Measurements from ENCODE around the gene GSTA1.
"Not testable (repeated sequence)": the region's sequence is repeated elsewhere in the genome, so short reads cannot be mapped to it uniquely, and the experiment has no call there.

Gene GSTA1

GRCh38 chr6:52757651-52758338, 45.8 kb downstream of the GSTA1 start:
- not testable (repeated sequence) for DNase-seq (ENCODE audit: low spot score)

DNA sequence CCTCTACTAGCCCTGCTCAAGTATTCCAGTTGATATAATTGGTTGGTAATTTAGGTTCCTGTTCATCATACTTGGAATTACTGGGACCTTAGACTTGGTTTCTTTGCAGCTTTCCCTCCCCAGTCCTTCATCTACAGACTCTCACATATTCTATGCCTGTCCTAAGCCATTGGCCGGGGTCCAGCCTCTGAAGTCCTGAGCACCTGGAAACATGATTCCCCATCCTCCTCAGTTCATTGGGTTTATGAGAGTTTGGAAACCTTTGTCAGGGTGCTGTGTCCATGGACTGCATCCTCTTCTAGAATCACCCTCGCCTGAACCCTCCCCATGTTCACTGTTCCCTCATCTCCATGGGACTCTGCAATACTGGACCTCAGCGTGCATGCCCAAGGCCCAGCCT, 49.2 kb downstream of the GSTA1 start:
- DNase-seq (ENCODE audit: low spot score): no peak

DNA sequence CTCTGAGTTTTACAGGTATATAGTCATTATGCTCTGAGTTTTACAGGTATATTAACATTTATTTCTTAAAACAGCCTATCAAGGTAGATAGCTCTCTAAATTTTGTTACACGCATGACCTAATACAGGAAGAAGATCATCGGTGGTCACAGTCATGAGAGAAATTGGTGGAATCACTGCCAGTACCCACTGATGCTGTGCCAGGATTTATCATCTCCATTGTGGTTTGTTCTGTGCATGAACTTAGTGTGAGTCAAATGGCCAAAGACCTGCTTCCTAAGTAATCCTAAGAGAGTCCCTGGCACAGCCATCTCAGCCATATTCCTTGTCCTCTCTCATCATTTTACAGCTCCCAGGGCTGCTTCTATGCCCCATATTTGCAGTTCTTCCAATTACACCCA, 50.5 kb downstream of the GSTA1 start:
- not testable (repeated sequence) for DNase-seq (ENCODE audit: low spot score)

DNA sequence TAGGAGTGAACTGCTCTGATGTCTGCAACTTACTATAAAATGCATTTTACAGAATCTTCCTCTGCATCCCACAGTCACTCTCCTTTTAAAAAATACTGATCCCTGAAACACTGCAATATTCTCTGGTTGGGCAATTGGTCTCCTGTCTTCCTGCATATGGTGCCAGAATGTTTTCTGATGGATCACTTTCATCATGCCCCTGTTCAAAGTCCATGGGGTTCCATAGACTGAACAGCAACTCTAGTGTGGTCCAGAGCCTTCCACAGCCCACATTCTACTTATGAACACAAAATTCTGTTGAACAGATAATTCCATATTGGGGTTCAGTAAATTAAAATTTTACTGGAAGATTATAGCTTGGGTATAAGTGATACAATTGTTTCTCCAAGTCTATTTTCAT, 51.3 kb downstream of the GSTA1 start:
- DNase-seq (ENCODE audit: low spot score): no peak

- DNase-seq (ENCODE audit: low spot score): no peak
Measured at GRCh38 chr6:52749556-52750152, 54.0 kb downstream of the GSTA1 start.

DNA sequence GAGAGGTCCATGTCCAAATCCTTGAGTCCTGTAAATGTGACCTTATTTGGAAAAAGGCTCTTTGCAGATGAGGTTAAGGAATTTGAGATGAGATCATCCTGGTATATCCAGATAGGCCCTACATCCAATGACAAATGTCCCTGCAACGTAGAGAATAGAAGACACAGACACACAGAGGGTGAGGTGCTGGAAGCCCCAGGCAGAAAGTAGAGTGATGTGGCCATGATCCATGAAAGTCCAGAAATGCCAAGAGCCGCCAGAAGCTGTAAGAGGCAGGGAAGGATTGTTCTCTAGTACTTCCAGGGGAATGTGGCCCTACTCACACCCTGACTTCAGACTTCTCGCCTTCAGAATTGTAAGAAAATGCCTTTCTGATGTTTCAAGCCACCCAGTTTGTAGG, 56.3 kb downstream of the GSTA1 start:
- DNase-seq (ENCODE audit: low spot score): not testable (repeated sequence)

DNA sequence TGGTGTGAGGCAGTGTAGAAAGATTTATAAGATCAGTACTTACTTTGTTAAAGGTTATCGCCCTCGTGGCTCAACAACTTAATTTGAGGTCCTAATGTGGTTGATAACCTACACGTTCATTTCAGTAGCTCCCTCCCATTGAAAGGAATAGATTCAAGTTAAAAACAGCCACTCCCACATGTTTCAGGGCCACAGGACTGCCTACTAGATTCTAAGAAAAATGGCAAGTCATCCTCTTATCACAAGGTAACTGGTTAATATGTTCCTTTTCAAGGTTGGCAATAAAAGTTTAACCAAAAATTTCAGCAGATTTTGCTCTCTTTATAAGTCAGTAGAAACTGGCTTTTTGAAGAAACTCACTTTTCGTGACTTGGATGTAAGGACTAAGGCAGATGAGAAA, 57.4 kb downstream of the GSTA1 start:
- no peak for DNase-seq (ENCODE audit: low spot score)

GRCh38 chr6:52745764-52746201, 57.8 kb downstream of the GSTA1 start:
- no peak for DNase-seq (ENCODE audit: low spot score)

DNA sequence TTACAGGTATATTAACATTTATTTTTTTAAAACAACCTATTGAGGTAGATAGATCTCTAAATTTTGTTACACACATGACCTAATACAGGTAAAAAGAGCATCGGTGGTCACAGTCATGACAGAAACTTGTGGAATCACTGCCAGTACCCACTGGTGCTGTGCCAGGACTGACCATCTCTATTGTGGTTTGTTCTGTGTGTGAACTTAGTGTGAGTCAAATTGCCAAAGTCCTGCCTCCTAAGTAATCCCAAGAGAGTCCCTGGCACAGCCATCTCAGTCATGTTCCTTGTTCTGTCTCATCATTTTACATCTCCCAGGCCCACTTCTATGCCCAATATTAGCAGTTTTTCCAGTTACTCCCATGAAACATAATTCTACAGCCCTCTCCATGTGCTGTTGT, 61.7 kb downstream of the GSTA1 start:
- no peak for DNase-seq (ENCODE audit: low spot score)

Data from RKO (cell line).